ENCODE measurements around the gene FGF2. TPM values are rescaled to one million over a fixed set of nuclear protein-coding genes. Genes with fewer than 3 reads are reported as not detected.

The FGF2 gene
- total RNA-seq, 2 donors from 2014 or later = 12.5 to 18.5 TPM

DNA sequence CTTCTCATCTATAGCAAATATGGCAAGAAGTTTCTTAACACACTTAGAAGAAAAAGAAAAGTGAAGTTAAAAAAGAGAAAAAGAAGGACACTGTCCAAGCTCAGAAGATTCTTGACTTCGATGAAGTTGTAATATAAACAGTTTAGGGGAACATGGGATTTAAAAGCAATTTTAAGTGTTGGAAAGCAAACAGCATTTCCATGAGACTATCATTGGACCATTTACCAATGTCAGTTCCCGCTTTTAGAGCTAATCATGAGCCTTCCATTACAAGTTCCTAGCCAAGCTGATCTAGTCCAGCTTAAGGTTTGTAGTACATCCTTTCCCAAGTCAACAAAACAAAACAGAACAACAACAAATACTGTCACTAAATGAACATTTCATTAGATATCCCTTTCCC, 45.1 kb upstream of the FGF2 start:
- TF ChIP-seq, protein P1, sequence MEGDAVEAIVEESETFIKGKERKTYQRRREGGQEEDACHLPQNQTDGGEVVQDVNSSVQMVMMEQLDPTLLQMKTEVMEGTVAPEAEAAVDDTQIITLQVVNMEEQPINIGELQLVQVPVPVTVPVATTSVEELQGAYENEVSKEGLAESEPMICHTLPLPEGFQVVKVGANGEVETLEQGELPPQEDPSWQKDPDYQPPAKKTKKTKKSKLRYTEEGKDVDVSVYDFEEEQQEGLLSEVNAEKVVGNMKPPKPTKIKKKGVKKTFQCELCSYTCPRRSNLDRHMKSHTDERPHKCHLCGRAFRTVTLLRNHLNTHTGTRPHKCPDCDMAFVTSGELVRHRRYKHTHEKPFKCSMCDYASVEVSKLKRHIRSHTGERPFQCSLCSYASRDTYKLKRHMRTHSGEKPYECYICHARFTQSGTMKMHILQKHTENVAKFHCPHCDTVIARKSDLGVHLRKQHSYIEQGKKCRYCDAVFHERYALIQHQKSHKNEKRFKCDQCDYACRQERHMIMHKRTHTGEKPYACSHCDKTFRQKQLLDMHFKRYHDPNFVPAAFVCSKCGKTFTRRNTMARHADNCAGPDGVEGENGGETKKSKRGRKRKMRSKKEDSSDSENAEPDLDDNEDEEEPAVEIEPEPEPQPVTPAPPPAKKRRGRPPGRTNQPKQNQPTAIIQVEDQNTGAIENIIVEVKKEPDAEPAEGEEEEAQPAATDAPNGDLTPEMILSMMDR (conservative IDR thresholded peaks at IDR 0.05) = no peak
- Mint-ChIP-seq H3K9me3 (no peaks in the 10 kb centered on the region), H3K4me3 (no peak overlapping the region), H3K36me3 (ENCODE audit: low read depth) (no peaks in the 10 kb centered on the region), H3K27ac (peak overlapping the region; percentile 54), H3K4me1 (peaks cover 16% of the 10 kb centered on the region), H3K27me3 (ENCODE audit: insufficient read depth) (no peaks in the 10 kb centered on the region)
- H3K9ac ChIP-seq (ENCODE audit: extremely low read depth, low read length, poor library complexity, severe bottlenecking) = no peak overlapping the region
- H3K9me3 ChIP-seq (ENCODE audit: control insufficient read depth, low read length) = no peaks in the 10 kb centered on the region
- H3K27ac ChIP-seq (ENCODE audit: low read depth, low read length) = no peak overlapping the region
- DNase-seq = no peak
- no peaks in the 10 kb centered on the region for H3K27me3 ChIP-seq (ENCODE audit: control insufficient read depth, insufficient read depth, low read length, poor library complexity, severe bottlenecking)
- no peaks in the 10 kb centered on the region for H3K36me3 ChIP-seq (ENCODE audit: control insufficient read depth, insufficient read depth, low read length)
- no peaks in the 10 kb centered on the region for H3K4me1 ChIP-seq (ENCODE audit: control insufficient read depth, insufficient read depth, low read length)
- WGBS, 2 experiments (ENCODE audit: insufficient coverage in 1 of 2, insufficient read length in 1 of 2) = 94 to 100% methylated on average over 2 of the region's 2 CpGs
- H3K4me3 ChIP-seq (ENCODE audit: low read length) = no peak overlapping the region

DNA sequence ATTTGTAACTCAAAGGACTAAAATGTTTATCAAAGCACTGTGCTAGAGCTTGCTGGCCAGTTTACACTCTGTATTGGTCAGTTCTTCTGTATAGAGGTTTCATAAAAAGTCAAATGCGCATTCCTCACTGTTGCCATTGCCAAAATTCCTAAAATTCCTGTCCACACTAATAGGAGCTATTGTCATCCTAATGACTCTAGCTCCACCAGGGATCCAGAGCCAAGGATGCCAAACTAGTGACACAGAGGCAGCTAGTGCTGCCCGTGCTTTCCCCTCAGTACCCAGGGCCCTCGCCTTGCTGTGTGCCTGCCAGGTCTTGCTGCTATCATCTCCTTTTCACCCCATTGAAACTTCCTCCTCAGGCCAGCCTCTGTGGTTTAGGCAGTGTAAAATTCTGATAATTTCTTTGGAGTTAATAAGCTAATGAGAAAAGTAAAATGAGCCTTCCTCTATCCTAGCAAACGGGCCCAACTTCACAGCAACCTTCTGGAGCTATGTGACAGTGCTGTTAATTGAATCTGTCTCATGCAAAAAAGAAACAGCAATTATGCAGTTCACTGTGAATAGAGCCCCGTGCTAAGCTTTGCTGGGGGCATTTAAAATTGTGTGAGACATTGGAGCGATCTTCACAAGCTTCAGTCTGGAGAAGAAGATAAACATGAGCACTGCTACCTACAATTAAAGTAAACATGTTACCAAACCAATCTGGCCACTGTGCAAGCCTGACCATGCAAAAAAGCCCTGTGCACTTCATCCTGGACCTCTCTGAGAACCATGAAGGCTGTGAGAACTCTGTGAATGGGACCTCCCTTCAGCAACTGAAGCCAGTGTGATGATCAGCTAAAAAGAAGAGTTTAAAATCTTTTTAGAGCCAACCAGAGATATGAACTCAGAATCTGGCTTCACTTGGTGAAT, 43.1 kb upstream of the FGF2 start:
- no peaks in the 10 kb centered on the region for H3K36me3 ChIP-seq (ENCODE audit: control insufficient read depth, insufficient read depth, low read length)
- peak; percentile 93 for DNase-seq
- TF ChIP-seq, protein P1 (conservative IDR thresholded peaks at IDR 0.05) = no peak
- no peak overlapping the region for H3K4me3 ChIP-seq (ENCODE audit: low read length)
- H3K9ac ChIP-seq (ENCODE audit: extremely low read depth, low read length, poor library complexity, severe bottlenecking) = no peak overlapping the region
- no peak overlapping the region for H3K4me3 Mint-ChIP-seq
- H3K4me1 ChIP-seq (ENCODE audit: control insufficient read depth, insufficient read depth, low read length) = no peaks in the 10 kb centered on the region
- no peaks in the 10 kb centered on the region for H3K9me3 ChIP-seq (ENCODE audit: control insufficient read depth, low read length)
- H3K4me1 Mint-ChIP-seq = peaks cover 15% of the 10 kb centered on the region
- H3K36me3 Mint-ChIP-seq (ENCODE audit: low read depth) = no peaks in the 10 kb centered on the region
- peak overlapping the region; percentile 74 for H3K27ac ChIP-seq (ENCODE audit: low read depth, low read length)
- no peaks in the 10 kb centered on the region for H3K27me3 Mint-ChIP-seq (ENCODE audit: insufficient read depth)
- H3K9me3 Mint-ChIP-seq = no peaks in the 10 kb centered on the region
- 18 to 43% methylated on average over 4 to 6 of the region's 6 CpGs for WGBS, 2 experiments (ENCODE audit: insufficient coverage in 1 of 2, insufficient read length in 1 of 2)
- peak overlapping the region; percentile 89 for H3K27ac Mint-ChIP-seq
- H3K27me3 ChIP-seq (ENCODE audit: control insufficient read depth, insufficient read depth, low read length, poor library complexity, severe bottlenecking) = no peaks in the 10 kb centered on the region

DNA sequence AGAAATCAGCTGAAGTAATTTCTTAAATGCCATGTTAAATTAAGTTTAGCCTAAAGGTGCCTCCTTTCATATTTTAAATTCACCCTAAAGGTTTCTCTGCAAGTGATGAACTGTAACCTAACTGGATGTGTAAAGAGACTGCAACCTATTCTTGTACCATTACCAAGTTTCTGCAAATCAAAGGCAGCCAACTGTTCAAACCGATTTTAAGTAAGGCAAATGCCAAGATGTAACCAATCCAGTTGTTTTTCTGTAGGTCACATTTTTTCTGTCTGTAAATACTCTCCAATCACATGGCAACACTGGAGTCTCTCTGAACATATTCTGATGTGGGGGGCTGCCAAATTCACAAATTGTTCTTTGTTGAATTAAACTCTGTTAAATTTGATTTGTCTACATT, 42.4 kb upstream of the FGF2 start:
- peaks cover 15% of the 10 kb centered on the region for H3K4me1 Mint-ChIP-seq
- no peak for DNase-seq

More for the DNA sequence above, 42.4 kb upstream of the FGF2 start:
- H3K27me3 Mint-ChIP-seq (ENCODE audit: insufficient read depth) = no peaks in the 10 kb centered on the region
- no peaks in the 10 kb centered on the region for H3K36me3 Mint-ChIP-seq (ENCODE audit: low read depth)
- TF ChIP-seq, protein P1 (conservative IDR thresholded peaks at IDR 0.05) = no peak
- Histone ChIP-seq H3K27ac (ENCODE audit: low read depth, low read length) (peak overlapping the region; percentile 74), H3K27me3 (ENCODE audit: control insufficient read depth, insufficient read depth, low read length, poor library complexity, severe bottlenecking) (no peaks in the 10 kb centered on the region), H3K9ac (ENCODE audit: extremely low read depth, low read length, poor library complexity, severe bottlenecking) (no peak overlapping the region), H3K4me3 (ENCODE audit: low read length) (no peak overlapping the region), H3K4me1 (ENCODE audit: control insufficient read depth, insufficient read depth, low read length) (no peaks in the 10 kb centered on the region), H3K36me3 (ENCODE audit: control insufficient read depth, insufficient read depth, low read length) (no peaks in the 10 kb centered on the region), H3K9me3 (ENCODE audit: control insufficient read depth, low read length) (no peaks in the 10 kb centered on the region)
- H3K9me3 Mint-ChIP-seq = no peaks in the 10 kb centered on the region
- H3K27ac Mint-ChIP-seq = peak overlapping the region; percentile 89
- WGBS, 2 experiments (ENCODE audit: insufficient coverage in 1 of 2, insufficient read length in 1 of 2) = 13 to 22% methylated on average over 1 of the region's 1 CpG
- no peak overlapping the region for H3K4me3 Mint-ChIP-seq

All from endodermal cell (in vitro differentiated cells).